Naive thymus-derived CD8-positive, alpha-beta T cell (primary cell): ENCODE results near the gene NODAL. TPM values are rescaled to one million over a fixed set of nuclear protein-coding genes. Genes with fewer than 3 reads are reported as not detected.

ENCODE experiments used
- ATAC-seq, 2 donors: fragments of 150-1000 bp; cut with Tn5 transposase in 1 of 2; sonication (Bioruptor Pico), chemical (Tn5 transposase) in 1 of 2; 1 replicate in 1 of 2; 2 replicates in 1 of 2; pipeline ENCODE4 v1.10.0; 2021; ENCODE audit warnings: mild to moderate bottlenecking in 2 of 2, moderate library complexity in 2 of 2
- POLR2A ChIA-PET: fragments of 350-600 bp; sonication (Branson Sonifier 250); formaldehyde crosslinking; loops from one replicate; lab custom pipeline; 2021; ENCODE audit warnings: antibody characterized with exemption; lab: Charles Lee
- DNase-seq, 10 donors: peaks; one replicate each; pipeline versions ENCODE4 v3.0.0 to v3.0.0-alpha.2; 2020 to 2022
- H3K27ac Mint-ChIP-seq, 10 donors: one replicate each; pipeline ENCODE4 v1.8.0; 2020 to 2022; ENCODE audit warnings: mild to moderate bottlenecking in 10 of 10, mixed read lengths in 10 of 10, moderate library complexity in 4 of 10, inconsistent platforms in 1 of 10
- H3K27me3 Mint-ChIP-seq, 5 donors: one replicate each; pipeline ENCODE4 v1.8.0; 2021 to 2022; ENCODE audit warnings: mixed read lengths in 5 of 5
- H3K36me3 Mint-ChIP-seq, 3 donors: one replicate each; pipeline ENCODE4 v1.8.0; 2020 to 2022; ENCODE audit warnings: mixed read lengths in 3 of 3, mild to moderate bottlenecking in 2 of 3, inconsistent platforms in 1 of 3
- H3K4me1 Mint-ChIP-seq, 4 donors: one replicate each; pipeline ENCODE4 v1.8.0; 2021 to 2022; ENCODE audit warnings: mixed read lengths in 4 of 4
- H3K4me3 Mint-ChIP-seq, 10 donors: one replicate each; pipeline ENCODE4 v1.8.0; 2020 to 2022; ENCODE audit warnings: mild to moderate bottlenecking in 10 of 10, mixed read lengths in 10 of 10, moderate library complexity in 6 of 10, inconsistent platforms in 1 of 10
- H3K9me3 Mint-ChIP-seq, 9 donors: one replicate each; pipeline ENCODE4 v1.8.0; 2020 to 2022; ENCODE audit warnings: mixed read lengths in 9 of 9, mild to moderate bottlenecking in 3 of 9, inconsistent platforms in 1 of 9, moderate library complexity in 1 of 9
- polyA plus RNA-seq, 3 donors: library from polyadenylated mRNA; unstranded; fragments of 300-500 nt; fragmentation: Illumina TruSeq; gene quantifications; one replicate each; pipeline ENCODE4 v1.2.3, GENCODE V29; 2021
- total RNA-seq, 8 experiments: library from RNA in 2 of 8; stranded (reverse) in 2 of 8; gene quantifications; one replicate each; pipeline ENCODE4 v1.2.3 and lab custom pipeline; 2021 to 2026

The NODAL gene
- total and polyA plus RNA-seq, 5 experiments from 2014 or later: not detected

GRCh38 chr10:70478191-70479164 is 37.0 kb upstream of the NODAL start, which contains the start of gene PALD1:
PALD1 (plus strand) TSS chr10:70478767; CDS start chr10:70525952, 47,185 bp downstream.
- Mint-ChIP-seq H3K27ac (peak within 1 kb of the TSS in 9 of 10 donors; percentile 48 to 94 (median 71)), H3K4me1 (peaks cover 36 to 66% (median 55%) of the 10 kb centered on the region in 4 donors), H3K4me3 (peak within 1 kb of the TSS; percentile 72 to 90 (median 84)), H3K27me3 (peaks cover 0 to 2% (median 0%) of the 10 kb centered on the region in 5 donors), H3K9me3 (no peaks in the 10 kb centered on the region), H3K36me3 (no peaks in the 10 kb centered on the region)
- POLR2A ChIA-PET: interaction anchor here (0.6 to 1.0 kb wide), 3 partner anchors 74 to 307 kb away, joined by 3 to 6 read pairs (median 3); partner anchors contain the start of gene EIF4EBP2
- ATAC-seq (peak; percentile 9 to 26), DNase-seq (peak in 8 of 10 donors; percentile 17 to 62 (median 24))

GRCh38 chr10:70477661-70478162 is 36.2 kb upstream of the NODAL start:
- no peaks in the 10 kb centered on the region for H3K9me3 Mint-ChIP-seq
- POLR2A ChIA-PET: interaction anchor here (0.7 to 1.4 kb wide), 3 partner anchors 18 to 74 kb away, joined by 3 to 4 read pairs (median 3); partner anchors contain the start of gene EIF4EBP2
- peaks cover 30 to 60% (median 52%) of the 10 kb centered on the region in 4 donors for H3K4me1 Mint-ChIP-seq

DNA sequence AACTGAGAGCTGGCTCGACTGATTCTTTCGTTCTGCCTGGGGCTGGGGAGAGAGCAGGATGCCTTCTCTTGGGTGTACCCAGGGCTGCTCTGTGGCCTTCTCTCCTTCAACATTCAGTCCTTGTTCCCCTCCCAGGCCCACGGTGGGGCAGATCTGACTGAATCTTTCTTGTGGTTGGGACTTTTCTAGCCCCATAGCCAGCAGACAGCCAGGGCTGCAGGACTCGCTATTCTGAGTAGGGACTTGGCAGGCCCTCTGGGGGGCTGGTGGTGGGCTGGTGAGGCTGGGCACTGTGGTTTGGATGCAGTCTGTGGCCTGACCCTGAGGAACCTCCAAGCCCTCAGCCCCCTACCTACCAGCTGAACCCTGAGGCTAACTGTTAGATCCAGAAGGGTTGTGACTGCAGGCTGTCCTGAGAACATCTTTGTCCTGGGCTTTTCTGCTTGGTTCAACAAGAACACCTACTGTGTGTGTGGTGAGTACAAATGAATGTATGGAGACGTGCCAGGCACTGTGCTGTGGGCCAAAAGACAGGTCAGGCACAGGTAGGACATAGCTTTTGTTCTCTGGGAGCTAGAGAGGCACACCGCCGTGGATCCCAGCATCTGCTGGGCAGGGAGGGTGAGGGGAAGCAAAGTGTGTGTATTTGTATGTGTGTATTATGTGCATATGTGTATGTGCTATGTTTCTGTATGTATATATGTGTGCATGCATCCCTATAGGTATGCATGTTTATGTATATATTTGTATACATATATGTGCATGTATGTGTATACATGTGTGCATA is 35.0 kb upstream of the NODAL start:
- Mint-ChIP-seq H3K9me3 (no peaks in the 10 kb centered on the region), H3K27me3 (peaks cover 0 to 2% (median 0%) of the 10 kb centered on the region in 5 donors), H3K4me3 (peak overlapping the region in 7 of 10 donors; percentile 58 to 86 (median 84)), H3K36me3 (no peaks in the 10 kb centered on the region), H3K4me1 (peaks cover 27 to 52% (median 46%) of the 10 kb centered on the region in 4 donors), H3K27ac (peak overlapping the region in 3 of 10 donors; percentile 9 to 76 (median 46))
- DNase-seq: peak in 2 of 10 donors; percentile 8 to 59
- no peak for ATAC-seq
- POLR2A ChIA-PET: interaction anchor here (1.4 kb wide), 1 partner anchor 20 kb away, joined by 4 read pairs; no protein-coding TSS in a partner anchor

More at GRCh38 chr10:70477661-70478162, 36.2 kb upstream of the NODAL start:
- H3K27me3 Mint-ChIP-seq: peaks cover 0 to 2% (median 0%) of the 10 kb centered on the region in 5 donors
- H3K36me3 Mint-ChIP-seq: no peaks in the 10 kb centered on the region
- peak overlapping the region; percentile 72 to 90 (median 82) for H3K4me3 Mint-ChIP-seq
- peak overlapping the region in 9 of 10 donors; percentile 48 to 94 (median 71) for H3K27ac Mint-ChIP-seq
- ATAC-seq (peak; percentile 78 to 85), DNase-seq (peak; percentile 65 to 91 (median 79))

DNA sequence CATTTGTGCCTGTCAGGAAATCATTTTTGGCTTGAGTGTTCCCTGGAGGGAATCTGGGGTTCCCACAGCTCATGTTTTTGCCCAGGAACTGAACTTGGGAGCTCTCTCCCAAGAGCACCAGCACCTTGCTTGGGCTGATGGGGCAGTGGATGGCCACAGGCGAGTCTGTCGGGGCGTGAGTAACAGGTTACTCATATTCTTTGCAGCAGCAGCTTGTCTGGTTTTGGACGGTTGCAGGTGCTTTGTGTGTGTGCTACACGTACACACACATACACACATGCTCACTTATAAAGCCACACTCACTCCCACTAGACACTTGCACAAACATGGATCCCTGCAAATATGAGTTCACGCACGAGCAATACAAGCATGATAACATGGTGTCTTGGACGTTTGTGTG is 34.2 kb upstream of the NODAL start:
- H3K9me3 Mint-ChIP-seq: no peaks in the 10 kb centered on the region
- ATAC-seq (no peak), DNase-seq (peak in 1 of 10 donors; percentile 3)
- POLR2A ChIA-PET: interaction anchor here (0.6 kb wide), 1 partner anchor 9 kb away, joined by 3 read pairs; no protein-coding TSS in a partner anchor
- peaks cover 23 to 45% (median 39%) of the 10 kb centered on the region in 4 donors for H3K4me1 Mint-ChIP-seq
- H3K4me3 Mint-ChIP-seq: no peak overlapping the region
- peaks cover 0 to 2% (median 0%) of the 10 kb centered on the region in 5 donors for H3K27me3 Mint-ChIP-seq
- peak overlapping the region in 2 of 10 donors; percentile 7 to 16 for H3K27ac Mint-ChIP-seq
- H3K36me3 Mint-ChIP-seq: no peaks in the 10 kb centered on the region

- Mint-ChIP-seq H3K27ac (no peak overlapping the region), H3K4me1 (peaks cover 15 to 38% (median 30%) of the 10 kb centered on the region in 4 donors), H3K27me3 (peaks cover 0 to 2% (median 0%) of the 10 kb centered on the region in 5 donors), H3K36me3 (no peaks in the 10 kb centered on the region), H3K4me3 (peak overlapping the region in 2 of 10 donors; percentile 5 to 7), H3K9me3 (no peaks in the 10 kb centered on the region)
- DNase-seq (peak in 1 of 10 donors; percentile 28), ATAC-seq (no peak)
- POLR2A ChIA-PET: no interaction called here
Measured at GRCh38 chr10:70474780-70475179, 33.3 kb upstream of the NODAL start.

GRCh38 chr10:70472799-70473454 is 31.4 kb upstream of the NODAL start:
- POLR2A ChIA-PET: no interaction called here
- H3K36me3 Mint-ChIP-seq: no peaks in the 10 kb centered on the region
- peaks cover 12 to 36% (median 20%) of the 10 kb centered on the region in 4 donors for H3K4me1 Mint-ChIP-seq
- no peak overlapping the region for H3K27ac Mint-ChIP-seq
- no peaks in the 10 kb centered on the region for H3K9me3 Mint-ChIP-seq
- DNase-seq: peak in 1 of 10 donors; percentile 26
- ATAC-seq: no peak
- no peak overlapping the region for H3K4me3 Mint-ChIP-seq
- H3K27me3 Mint-ChIP-seq: peaks cover 0 to 2% (median 0%) of the 10 kb centered on the region in 5 donors

DNA sequence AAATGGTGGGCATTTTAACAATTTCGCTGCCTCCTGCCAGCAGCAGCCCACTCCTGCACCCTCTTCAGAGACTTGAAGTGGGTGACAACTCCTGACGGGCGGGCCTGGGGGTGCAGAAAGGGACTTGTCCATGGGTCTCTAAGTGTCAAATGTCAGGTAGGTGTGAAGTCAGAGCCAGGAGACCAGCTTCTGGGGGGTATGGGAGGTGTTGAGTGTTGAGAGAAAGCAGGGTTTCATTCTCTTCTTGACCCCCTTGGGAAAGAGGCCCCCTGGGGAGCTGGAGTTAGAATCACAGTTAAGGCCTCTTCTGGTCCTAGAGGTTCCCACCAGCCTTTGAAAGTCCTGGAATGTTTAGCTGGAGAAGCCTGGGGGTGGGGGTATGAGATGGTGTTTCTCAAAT is 25.5 kb upstream of the NODAL start:
- DNase-seq: peak in 1 of 10 donors; percentile 58
- H3K27ac Mint-ChIP-seq: no peak overlapping the region
- no peak for ATAC-seq
- peaks cover 0 to 11% (median under 1%) of the 10 kb centered on the region in 4 donors for H3K4me1 Mint-ChIP-seq
- no peaks in the 10 kb centered on the region for H3K27me3 Mint-ChIP-seq
- H3K36me3 Mint-ChIP-seq: no peaks in the 10 kb centered on the region
- H3K9me3 Mint-ChIP-seq: no peaks in the 10 kb centered on the region
- no peak overlapping the region for H3K4me3 Mint-ChIP-seq
- POLR2A ChIA-PET: interaction anchor here (0.6 kb wide), 1 partner anchor 1177 kb away, joined by 3 read pairs; no protein-coding TSS in a partner anchor

DNA sequence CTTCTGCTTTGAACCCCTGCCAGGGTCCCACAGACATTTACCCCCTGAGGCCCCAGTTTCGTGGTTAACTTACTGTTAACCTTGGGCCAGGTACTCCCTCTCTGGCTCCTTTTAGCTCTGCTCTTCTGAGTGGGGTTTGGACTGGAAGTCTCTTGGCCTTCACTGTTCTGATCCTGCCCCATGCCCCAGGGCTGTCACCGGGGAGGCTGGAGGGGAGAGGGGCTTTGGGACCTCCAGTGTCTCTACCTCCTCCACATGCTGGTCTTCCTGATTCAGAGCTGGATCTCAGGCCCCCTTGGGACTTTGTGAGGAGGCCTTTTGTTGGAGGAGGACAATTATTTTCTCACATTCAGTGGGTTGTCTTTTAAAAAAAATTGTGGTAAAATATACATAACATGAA is 24.4 kb upstream of the NODAL start:
- POLR2A ChIA-PET: no interaction called here
- no peak overlapping the region for H3K4me3 Mint-ChIP-seq

DNA sequence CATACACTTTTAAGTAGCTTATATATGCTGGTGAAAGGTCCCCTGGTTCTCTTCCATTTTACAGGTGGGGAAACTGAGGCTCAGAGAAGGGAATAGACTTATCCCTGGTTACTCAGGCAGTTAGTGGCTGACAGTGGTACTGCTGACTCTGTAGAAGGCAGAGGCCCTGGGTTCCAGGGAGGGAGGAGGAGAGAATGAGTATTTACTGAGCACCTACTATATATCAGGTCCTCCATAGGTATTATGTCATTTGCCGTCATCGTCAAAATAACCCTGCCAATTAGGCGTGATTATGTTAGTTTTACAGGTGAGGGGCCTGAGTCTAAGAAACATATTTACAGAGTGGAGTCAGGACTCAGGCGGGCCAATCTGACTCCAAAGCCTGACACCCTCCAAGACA is 23.8 kb upstream of the NODAL start:
- H3K4me1 Mint-ChIP-seq: peaks cover 0 to 16% (median 2%) of the 10 kb centered on the region in 4 donors
- DNase-seq: peak in 1 of 10 donors; percentile 6
- no peak overlapping the region for H3K4me3 Mint-ChIP-seq
- POLR2A ChIA-PET: no interaction called here
- no peak for ATAC-seq
- no peaks in the 10 kb centered on the region for H3K36me3 Mint-ChIP-seq
- H3K27me3 Mint-ChIP-seq: peaks cover 6 to 13% (median 10%) of the 10 kb centered on the region in 5 donors
- no peak overlapping the region for H3K27ac Mint-ChIP-seq
- no peaks in the 10 kb centered on the region for H3K9me3 Mint-ChIP-seq

More for the DNA sequence above, 24.4 kb upstream of the NODAL start:
- DNase-seq (peak in 1 of 10 donors; percentile 36), ATAC-seq (no peak)
- Mint-ChIP-seq H3K36me3 (no peaks in the 10 kb centered on the region), H3K4me1 (peaks cover 0 to 16% (median under 1%) of the 10 kb centered on the region in 4 donors), H3K27me3 (peaks cover 2 to 7% (median 5%) of the 10 kb centered on the region in 5 donors), H3K27ac (peak overlapping the region in 1 of 10 donors; percentile 71), H3K9me3 (no peaks in the 10 kb centered on the region)

- no peak overlapping the region for H3K4me3 Mint-ChIP-seq
- H3K27ac Mint-ChIP-seq: no peak overlapping the region
- peaks cover 15 to 35% (median 24%) of the 10 kb centered on the region in 5 donors for H3K27me3 Mint-ChIP-seq
- DNase-seq (peak in 1 of 10 donors; percentile 57), ATAC-seq (no peak)
- H3K4me1 Mint-ChIP-seq: peaks cover 6 to 15% (median 7%) of the 10 kb centered on the region in 4 donors
- POLR2A ChIA-PET: no interaction called here
- H3K36me3 Mint-ChIP-seq: no peaks in the 10 kb centered on the region
- H3K9me3 Mint-ChIP-seq: no peaks in the 10 kb centered on the region
Measured at GRCh38 chr10:70462349-70462984, 21.0 kb upstream of the NODAL start.
